Sciatic nerve (tissue), 2 donors: Measurements from ENCODE around the gene NDUFB6. TPM values are rescaled to one million over a fixed set of nuclear protein-coding genes. Genes with fewer than 3 reads are reported as not detected.
A peak's percentile ranks its signal among the peaks of the same experiment; 100 is the strongest.
"Not testable (repeated sequence)": the region's sequence is repeated elsewhere in the genome, so short reads cannot be mapped to it uniquely, and the experiment has no call there.

Source experiments
- ATAC-seq: fragments of 200-7000 bp; cut with Tn5 transposase; one replicate; pipeline ENCODE4 v1.9.1; 2020; ENCODE audit warnings: mild to moderate bottlenecking, moderate library complexity
- DNase-seq: peaks from one replicate; pipeline ENCODE4 v3.0.0-alpha.2; 2020; ENCODE audit warnings: low spot score
- intact Hi-C: fragments of 100-400 bp; cut with DNase I; formaldehyde crosslinking; loops from one replicate; pipeline ENCODE4 v1.14.2; 2022
- total RNA-seq: library from RNA; stranded (reverse); fragmentation: NEBNext Ultra II Directional; extraction: Animal tissue kit (Norgen Biotek cat#: 25700); gene quantifications from one replicate; pipeline ENCODE4 v1.2.1, GENCODE V29; 2021
- donor health status: DM: no; HTN: no; CAD: no.
- donor health status: DM: no; HTN: no; CAD: no.

NDUFB6 gene
- total RNA-seq, 1 donor from 2014 or later = 41.2 TPM

DNA sequence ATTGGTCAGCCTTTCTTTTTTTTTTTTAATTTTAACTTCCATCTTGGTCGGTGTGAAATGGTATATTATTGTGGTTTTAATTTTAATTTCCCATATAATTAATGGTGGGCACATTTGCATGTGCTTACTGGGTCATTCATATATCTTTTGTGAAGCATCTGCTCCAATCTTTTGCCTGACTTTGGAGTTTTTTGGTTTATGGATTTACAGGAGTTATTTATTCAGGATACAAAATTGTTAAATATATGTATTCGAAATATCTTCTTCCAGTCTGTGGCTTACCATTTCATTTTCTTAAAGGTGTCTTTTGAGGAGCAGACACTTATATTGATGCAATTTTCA is 46.3 kb downstream of the NDUFB6 start:
- intact Hi-C loops = loop anchor here (10.0 kb wide), 1 partner anchor 142 kb away; the partner anchor contains the start of gene ACO1
- DNase-seq (no peak), ATAC-seq (no peak)

- intact Hi-C loops = loop anchor here (10.0 kb wide), 1 partner anchor 141 kb away; the partner anchor contains the start of gene ACO1
- DNase-seq (peak; percentile 97), ATAC-seq (peak; percentile 97)
Measured at GRCh38 chr9:32526041-32526706, 46.8 kb downstream of the NDUFB6 start, which contains the start of gene RIGI. Gene RIGI (minus strand): TSS chr9:32526196. CDS start chr9:32526166, 30 bp downstream.

DNA sequence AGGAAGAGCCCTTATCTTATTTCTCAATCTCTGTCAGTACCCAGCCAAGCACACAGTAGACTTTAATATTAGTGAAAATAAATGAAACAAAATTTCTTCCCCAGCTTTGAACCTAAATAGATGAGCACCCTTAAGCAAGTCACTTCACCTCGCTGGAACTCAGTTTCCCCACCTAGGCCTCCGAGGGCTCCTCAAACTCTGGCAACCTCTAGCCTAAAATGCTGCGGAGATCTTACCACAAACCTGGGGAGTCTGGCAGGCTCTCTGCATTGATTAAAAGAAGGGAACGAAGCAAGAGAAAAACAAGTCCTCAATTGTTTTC is 47.3 kb downstream of the NDUFB6 start:
- ATAC-seq (no peak), DNase-seq (no peak)
- intact Hi-C loops = loop anchor here (10.0 kb wide), 1 partner anchor 141 kb away; the partner anchor contains the start of gene ACO1

DNA sequence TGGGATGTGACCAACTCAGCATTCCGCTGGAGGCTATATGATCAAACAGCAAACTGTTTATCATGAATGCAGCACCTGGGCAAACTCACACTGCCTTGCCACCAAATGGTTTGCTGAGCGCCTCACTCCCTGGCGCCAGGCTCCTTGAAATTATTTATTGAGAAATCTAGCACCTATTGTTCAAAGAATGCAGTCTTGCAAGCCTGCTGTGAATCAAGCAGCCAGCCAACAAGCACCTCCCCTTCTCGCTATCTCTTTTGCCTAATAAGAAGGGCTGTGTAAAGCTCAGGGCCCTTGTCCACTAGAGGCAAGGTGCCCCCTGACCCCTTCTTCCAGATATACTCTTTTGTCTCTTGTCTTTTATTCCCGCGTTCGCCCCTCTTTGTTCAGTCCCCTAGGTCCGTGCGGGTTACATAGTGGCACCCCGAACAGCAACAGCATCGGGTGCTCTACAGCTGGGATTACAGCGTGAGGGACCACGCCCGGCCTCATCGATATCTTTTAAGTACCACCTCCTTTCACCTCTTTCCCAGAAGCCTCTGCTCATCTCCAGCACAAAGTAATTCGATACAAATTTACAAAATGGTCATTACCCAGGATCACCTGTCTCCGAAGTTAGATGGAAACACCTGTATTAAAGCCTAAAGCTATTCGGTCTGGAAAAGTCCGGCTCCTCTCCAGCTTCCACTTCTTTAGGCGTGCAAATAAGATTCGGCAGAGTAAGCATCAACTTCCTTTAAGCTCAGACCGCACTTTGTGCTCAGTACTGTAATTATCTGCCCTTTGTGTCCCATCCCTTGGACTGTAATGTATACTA is 47.9 kb downstream of the NDUFB6 start:
- ATAC-seq (peak; percentile 45), DNase-seq (no peak)
- intact Hi-C loops = loop anchor here (10.0 kb wide), 1 partner anchor 140 kb away; the partner anchor contains the start of gene ACO1

GRCh38 chr9:32524558-32524891 is 48.4 kb downstream of the NDUFB6 start:
- ATAC-seq = not testable (repeated sequence)
- intact Hi-C loops = loop anchor here (10.0 kb wide), 1 partner anchor 140 kb away; the partner anchor contains the start of gene ACO1

GRCh38 chr9:32523910-32524309 is 49.0 kb downstream of the NDUFB6 start:
- ATAC-seq (no peak), DNase-seq (no peak)
- intact Hi-C loops = loop anchor here (10.0 kb wide), 1 partner anchor 139 kb away; the partner anchor contains the start of gene ACO1

More at GRCh38 chr9:32524558-32524891, 48.4 kb downstream of the NDUFB6 start:
- DNase-seq = not testable (repeated sequence)

DNA sequence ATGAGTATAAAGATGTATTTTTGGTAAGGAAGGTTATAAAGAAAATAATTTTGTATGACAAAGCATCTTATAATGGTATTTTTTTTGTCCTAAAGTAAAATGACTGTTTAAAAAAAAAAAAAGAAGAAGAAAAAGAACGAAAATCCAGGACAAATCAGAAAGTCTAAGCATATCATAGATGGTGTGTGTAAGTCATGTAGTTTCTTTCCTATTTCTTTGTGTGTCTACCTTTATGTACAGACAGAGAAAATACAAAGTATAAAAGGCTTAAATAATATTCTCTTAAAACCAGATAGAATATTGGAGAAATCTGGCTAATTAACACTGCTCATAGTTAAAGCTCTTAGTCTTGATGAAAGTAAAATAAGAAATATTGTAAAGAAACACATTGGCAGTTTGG is 54.7 kb downstream of the NDUFB6 start:
- intact Hi-C loops = no loop called here
- ATAC-seq (no peak), DNase-seq (no peak)

- intact Hi-C loops = no loop called here
- no peak for ATAC-seq
- DNase-seq = no peak
Measured at GRCh38 chr9:32516241-32516640, 56.7 kb downstream of the NDUFB6 start.

DNA sequence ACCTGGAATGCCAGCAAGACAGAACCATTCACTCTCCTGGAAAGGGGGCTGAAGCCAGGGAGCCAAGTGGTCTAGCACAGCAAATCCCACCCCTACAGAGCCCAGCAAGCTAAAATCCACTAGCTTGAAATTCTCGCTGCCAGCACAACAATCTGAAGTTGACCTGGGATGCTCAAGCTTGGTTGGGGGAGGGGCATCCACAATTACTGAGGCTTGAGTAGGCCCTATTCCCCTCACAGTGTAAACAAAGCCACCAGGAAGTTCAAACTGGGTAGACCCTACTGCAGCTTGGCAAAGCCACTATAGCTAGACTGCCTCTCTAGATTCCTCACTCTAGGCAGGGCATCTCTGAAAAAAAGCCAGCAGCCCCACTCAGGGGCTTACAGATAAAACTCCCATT is 64.2 kb downstream of the NDUFB6 start:
- intact Hi-C loops = no loop called here
- DNase-seq (no peak), ATAC-seq (no peak)

DNA sequence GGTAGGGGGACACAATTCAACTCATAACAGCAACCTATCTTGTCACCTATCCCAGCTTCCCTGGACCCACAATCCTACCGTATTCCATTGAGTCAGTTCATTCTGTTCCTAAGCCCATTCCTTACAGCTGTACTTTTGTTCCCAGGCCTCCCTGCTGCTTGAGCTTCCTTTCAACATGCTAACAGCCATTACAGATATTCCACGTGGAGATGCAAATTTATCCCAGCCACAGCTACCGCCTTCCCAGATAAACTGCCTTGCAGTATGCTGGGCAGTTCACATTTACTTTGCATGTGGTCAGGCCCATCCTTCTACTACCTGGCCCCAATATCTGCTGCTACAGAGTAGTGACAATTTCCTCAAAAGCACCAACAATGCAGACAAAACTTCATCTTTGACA is 70.0 kb downstream of the NDUFB6 start:
- DNase-seq (no peak), ATAC-seq (no peak)
- intact Hi-C loops = no loop called here

Other genes with a start within 250 kb of the NDUFB6 start
- 26.3 TPM for gene ACO1, start 188.5 kb downstream of the NDUFB6 start, total RNA-seq
- 14.3 TPM for gene RIGI, start 47.0 kb downstream of the NDUFB6 start, total RNA-seq
- gene SMIM27, start 20.8 kb downstream of the NDUFB6 start, total RNA-seq = 15.4 TPM
- 19.3 TPM for gene TOPORS, start 20.6 kb downstream of the NDUFB6 start, total RNA-seq
- gene TAF1L, start 62.5 kb upstream of the NDUFB6 start, total RNA-seq = not detected
- 9.7 TPM for gene TMEM215, start 210.4 kb upstream of the NDUFB6 start, total RNA-seq